HepG2 (cell line): Measurements from ENCODE around the gene STATH. TPM values are rescaled to one million over a fixed set of nuclear protein-coding genes. Genes with fewer than 3 reads are reported as not detected.

Experiments
- ATAC-seq: fragments of 200-7000 bp; cut with Tn5 transposase; 3 replicates; pipeline ENCODE4 v1.9.1; 2020; ENCODE audit warnings: mild to moderate bottlenecking, moderate library complexity
- BruUV-seq: library from RNA; stranded (reverse); fragments of 400-500 nt; replicated peaks from 2 replicates; lab custom pipeline; 2021; lab: Mats Ljungman, UMichigan
- CTCF ChIA-PET: fragments of 300-600 bp; formaldehyde crosslinking; extraction: SDS; loops from one replicate; lab custom pipeline; 2021; ENCODE audit warnings: low total read pairs, inconsistent platforms, low intra/inter-chr PET ratio; lab: Yijun Ruan, JAX
- POLR2A ChIA-PET: fragments of 350-600 bp; sonication (Branson Sonifier 250); formaldehyde crosslinking; loops from one replicate; lab custom pipeline; 2020; ENCODE audit warnings: antibody characterized with exemption, inconsistent platforms; lab: Yijun Ruan, JAX
- DNase-seq: peaks from one replicate; pipeline ENCODE4 v3.0.0-alpha.2; 2015; ENCODE audit warnings: low spot score
- FAIRE-seq: peaks from 3 replicates; lab custom pipeline; 2011; peaks lifted over from hg19 to GRCh38; lab: Jason Lieb, UNC
- H2AFZ ChIP-seq: one replicate; pipeline ENCODE4 v1.6.1; 2011; ENCODE audit warnings: low read length, inconsistent platforms
- H3K27ac ChIP-seq: fragments of 300-600 bp; 3 replicates; pipeline ENCODE4 v1.8.0; 2011; ENCODE audit warnings: mixed run types, mild to moderate bottlenecking, mixed read lengths, low read length, inconsistent platforms; ENCODE audit not compliant: insufficient read depth; ENCODE audit errors: extremely low read length
- H3K27me3 ChIP-seq, 2 experiments: fragments of 200-600 bp in 1 of 2; 2 replicates in 1 of 2; 3 replicates in 1 of 2; pipeline versions ENCODE4 v1.6.0 to v1.8.0; 2011; ENCODE audit warnings: low read length in 2 of 2, mild to moderate bottlenecking in 2 of 2, moderate library complexity in 2 of 2, inconsistent platforms in 1 of 2; ENCODE audit not compliant: insufficient read depth in 2 of 2, control insufficient read depth in 1 of 2
- H3K36me3 ChIP-seq, 2 experiments: fragments of 200-600 bp in 1 of 2; replicated peaks in 1 of 2; 2 replicates in 1 of 2; 3 replicates in 1 of 2; pipeline versions ENCODE4 v1.5.1 to v1.8.0; 2011; ENCODE audit warnings: low read length in 2 of 2, inconsistent platforms in 1 of 2; ENCODE audit not compliant: insufficient read depth in 2 of 2, control insufficient read depth in 1 of 2
- H3K4me1 ChIP-seq: 2 replicates; pipeline ENCODE4 v1.5.1; 2012; ENCODE audit warnings: low read length, inconsistent platforms; ENCODE audit not compliant: insufficient read depth
- H3K4me2 ChIP-seq: 2 replicates; pipeline ENCODE4 v1.6.0; 2011; ENCODE audit warnings: low read depth, low read length, inconsistent platforms
- H3K4me3 ChIP-seq, 3 experiments: fragments of 200-600 bp in 1 of 3; sonication (generic), shearing (Covaris generic) in 1 of 3; replicated peaks in 1 of 3; 2 replicates each; pipeline ENCODE4 v1.5.1; 2011 to 2016; ENCODE audit warnings: low read length in 3 of 3, inconsistent platforms in 2 of 3, low read depth in 2 of 3, mild to moderate bottlenecking in 2 of 3, control low read depth in 1 of 3, mixed read lengths in 1 of 3; ENCODE audit not compliant: insufficient read depth in 1 of 3
- H3K79me2 ChIP-seq: one replicate; pipeline ENCODE4 v1.6.1; 2011; ENCODE audit warnings: low read length, inconsistent platforms; ENCODE audit not compliant: insufficient read depth
- H3K9ac ChIP-seq: 2 replicates; pipeline ENCODE4 v1.6.0; 2011; ENCODE audit warnings: mild to moderate bottlenecking, low read depth, low read length, inconsistent platforms; ENCODE audit not compliant: insufficient read depth
- H3K9me3 ChIP-seq: 2 replicates; pipeline ENCODE4 v1.5.1; 2012; ENCODE audit warnings: mild to moderate bottlenecking, low read length
- H4K20me1 ChIP-seq: 2 replicates; pipeline ENCODE4 v1.6.0; 2011; ENCODE audit warnings: inconsistent platforms, mild to moderate bottlenecking, low read length, moderate library complexity; ENCODE audit not compliant: insufficient read depth
- AHR ChIP-seq: IDR thresholded peaks from 2 replicates; pipeline ENCODE4 v1.6.1; 2018; ENCODE audit warnings: missing genetic modification reagents, missing compliant biosample characterization
- JUNB ChIP-seq: sonication (generic); formaldehyde crosslinking; IDR thresholded peaks from 2 replicates; pipeline ENCODE4 v1.8.0; 2022; ENCODE audit warnings: missing genetic modification reagents, mild to moderate bottlenecking, borderline replicate concordance
- MAX ChIP-seq: IDR thresholded peaks from 2 replicates; pipeline ENCODE4 v1.6.1; 2012; ENCODE audit warnings: inconsistent platforms
- RFX5 ChIP-seq: IDR thresholded peaks from 2 replicates; pipeline ENCODE4 v1.6.1; 2011; ENCODE audit warnings: low read depth, low read length, improper control_type of control experiment
- TFDP2 ChIP-seq: sonication (generic); formaldehyde crosslinking; IDR thresholded peaks from 2 replicates; pipeline ENCODE4 v1.4.0; 2020; ENCODE audit warnings: missing genetic modification reagents
- ZNF160 ChIP-seq: sonication (generic); formaldehyde crosslinking; IDR thresholded peaks from 2 replicates; pipeline ENCODE4 v1.8.0; 2022; ENCODE audit warnings: mild to moderate bottlenecking, inconsistent platforms, missing genetic modification reagents
- ZNF589 ChIP-seq: sonication (generic); formaldehyde crosslinking; conservative IDR thresholded peaks from 2 replicates; pipeline ENCODE4 v1.8.0; 2022; ENCODE audit warnings: mild to moderate bottlenecking, moderate library complexity, missing genetic modification reagents
- ZNF7 ChIP-seq: IDR thresholded peaks from 2 replicates; pipeline ENCODE4 v1.6.1; 2016; ENCODE audit warnings: missing biosample characterization, missing genetic modification reagents
- ZNF772 ChIP-seq: sonication (generic); formaldehyde crosslinking; IDR thresholded peaks from 2 replicates; pipeline ENCODE4 v1.5.0; 2020; ENCODE audit warnings: mild to moderate bottlenecking, missing genetic modification reagents
- in situ Hi-C: cut with HindIII; loops from 2 replicates; pipeline ENCODE4 v1.10.0; 2017; ENCODE audit warnings: low pct_unique_long_range_greater_than_20kb; ENCODE audit not compliant: extremely low pct_ligation_motif_present
- intact Hi-C: fragments of 100-400 bp; cut with micrococcal nuclease; formaldehyde crosslinking; loops from one replicate; pipeline ENCODE4 v1.10.0; 2022; ENCODE audit not compliant: unreplicated experiment
- polyA plus RNA-seq, 8 experiments: library from polyadenylated mRNA; depleted of rRNA in 3 of 8; stranded (reverse) in 7 of 8; unstranded in 1 of 8; fragments of >200 nt; fragmentation: Illumina TruSeq in 4 of 8; extraction: Trizol in 4 of 8; gene quantifications; 2 replicates each; pipeline versions ENCODE4 v1.2.1 to v1.2.3, GENCODE V29; 2011 to 2016; ENCODE audit warnings: low read depth in 4 of 8, missing spikeins in 1 of 8, mixed read lengths in 1 of 8; ENCODE audit not compliant: insufficient read depth in 1 of 8
- total RNA-seq, 5 experiments: library from RNA; depleted of rRNA; stranded (reverse); fragments of >200 nt; fragmentation: Illumina TruSeq; extraction: Trizol; gene quantifications; 2 replicates each; pipeline ENCODE4 v1.2.3, GENCODE V29; 2016; ENCODE audit warnings: low read depth in 1 of 5
- TF ChIP-seq, protein P1 (sequence below), 2 experiments: IDR thresholded peaks; 2 replicates each; pipeline ENCODE4 v1.6.1; 2011 to 2012; ENCODE audit warnings: low read length in 2 of 2, borderline replicate concordance in 1 of 2, low read depth in 1 of 2, mild to moderate bottlenecking in 1 of 2, moderate library complexity in 1 of 2

Gene STATH
- total and polyA plus RNA-seq, 2 of the 13 experiments (the other 11 are each of a cell fraction or from before 2014, with no cell fraction given), result not detected

- Histone ChIP-seq H3K9me3 (no peaks in the 10 kb centered on the region), H3K36me3 (no peaks in the 10 kb centered on the region), H2AFZ (no peak overlapping the region), H3K9ac (no peak overlapping the region), H3K27me3 (no peaks in the 10 kb centered on the region), H3K4me3 (no peak overlapping the region), H4K20me1 (no peaks in the 10 kb centered on the region), H3K4me1 (peaks cover 9% of the 10 kb centered on the region; the same call in 1 of the 2 replicates), H3K4me2 (no peak overlapping the region), H3K27ac (no peak overlapping the region), H3K79me2 (no peaks in the 10 kb centered on the region)
- FAIRE-seq, result no peak
- TF ChIP-seq AHR (no peak), RFX5 (no peak), JUNB (no peak), ZNF160 (CRISPR knock-in tag) (no peak), TFDP2 (no peak), ZNF772 (CRISPR knock-in tag) (no peak), MAX (no peak), ZNF589 (no peak), ZNF7 (CRISPR knock-in tag) (no peak)
- TF ChIP-seq, protein P1, sequence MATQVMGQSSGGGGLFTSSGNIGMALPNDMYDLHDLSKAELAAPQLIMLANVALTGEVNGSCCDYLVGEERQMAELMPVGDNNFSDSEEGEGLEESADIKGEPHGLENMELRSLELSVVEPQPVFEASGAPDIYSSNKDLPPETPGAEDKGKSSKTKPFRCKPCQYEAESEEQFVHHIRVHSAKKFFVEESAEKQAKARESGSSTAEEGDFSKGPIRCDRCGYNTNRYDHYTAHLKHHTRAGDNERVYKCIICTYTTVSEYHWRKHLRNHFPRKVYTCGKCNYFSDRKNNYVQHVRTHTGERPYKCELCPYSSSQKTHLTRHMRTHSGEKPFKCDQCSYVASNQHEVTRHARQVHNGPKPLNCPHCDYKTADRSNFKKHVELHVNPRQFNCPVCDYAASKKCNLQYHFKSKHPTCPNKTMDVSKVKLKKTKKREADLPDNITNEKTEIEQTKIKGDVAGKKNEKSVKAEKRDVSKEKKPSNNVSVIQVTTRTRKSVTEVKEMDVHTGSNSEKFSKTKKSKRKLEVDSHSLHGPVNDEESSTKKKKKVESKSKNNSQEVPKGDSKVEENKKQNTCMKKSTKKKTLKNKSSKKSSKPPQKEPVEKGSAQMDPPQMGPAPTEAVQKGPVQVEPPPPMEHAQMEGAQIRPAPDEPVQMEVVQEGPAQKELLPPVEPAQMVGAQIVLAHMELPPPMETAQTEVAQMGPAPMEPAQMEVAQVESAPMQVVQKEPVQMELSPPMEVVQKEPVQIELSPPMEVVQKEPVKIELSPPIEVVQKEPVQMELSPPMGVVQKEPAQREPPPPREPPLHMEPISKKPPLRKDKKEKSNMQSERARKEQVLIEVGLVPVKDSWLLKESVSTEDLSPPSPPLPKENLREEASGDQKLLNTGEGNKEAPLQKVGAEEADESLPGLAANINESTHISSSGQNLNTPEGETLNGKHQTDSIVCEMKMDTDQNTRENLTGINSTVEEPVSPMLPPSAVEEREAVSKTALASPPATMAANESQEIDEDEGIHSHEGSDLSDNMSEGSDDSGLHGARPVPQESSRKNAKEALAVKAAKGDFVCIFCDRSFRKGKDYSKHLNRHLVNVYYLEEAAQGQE (IDR thresholded peaks at IDR 0.05; ENCODE audit: borderline replicate concordance in 1 of 2, low read depth in 1 of 2, low read length in 2 of 2), result no peak
- ChIA-PET POLR2A (no interaction called here), CTCF (no interaction called here)
- no peak for ATAC-seq
- in situ Hi-C loops (no loop called here), intact Hi-C loops (no loop called here)
- BruUV-seq, result no TSS peak
- no peak for DNase-seq
These were observed 6.7 kb downstream of the STATH start for GRCh38 chr4:70002507-70002906.
